SHP77 treated with DMSO at 0.1 percent for 48 hours (cell line): ENCODE data around the gene SULT1A3.
"Not testable (repeated sequence)": the region's sequence is repeated elsewhere in the genome, so short reads cannot be mapped to it uniquely, and the experiment has no call there.

ENCODE experiments used
- DNase-seq: peaks from one replicate; lab custom pipeline; 2025; lab: John Stamatoyannopoulos, UW

The SULT1A3 gene

DNA sequence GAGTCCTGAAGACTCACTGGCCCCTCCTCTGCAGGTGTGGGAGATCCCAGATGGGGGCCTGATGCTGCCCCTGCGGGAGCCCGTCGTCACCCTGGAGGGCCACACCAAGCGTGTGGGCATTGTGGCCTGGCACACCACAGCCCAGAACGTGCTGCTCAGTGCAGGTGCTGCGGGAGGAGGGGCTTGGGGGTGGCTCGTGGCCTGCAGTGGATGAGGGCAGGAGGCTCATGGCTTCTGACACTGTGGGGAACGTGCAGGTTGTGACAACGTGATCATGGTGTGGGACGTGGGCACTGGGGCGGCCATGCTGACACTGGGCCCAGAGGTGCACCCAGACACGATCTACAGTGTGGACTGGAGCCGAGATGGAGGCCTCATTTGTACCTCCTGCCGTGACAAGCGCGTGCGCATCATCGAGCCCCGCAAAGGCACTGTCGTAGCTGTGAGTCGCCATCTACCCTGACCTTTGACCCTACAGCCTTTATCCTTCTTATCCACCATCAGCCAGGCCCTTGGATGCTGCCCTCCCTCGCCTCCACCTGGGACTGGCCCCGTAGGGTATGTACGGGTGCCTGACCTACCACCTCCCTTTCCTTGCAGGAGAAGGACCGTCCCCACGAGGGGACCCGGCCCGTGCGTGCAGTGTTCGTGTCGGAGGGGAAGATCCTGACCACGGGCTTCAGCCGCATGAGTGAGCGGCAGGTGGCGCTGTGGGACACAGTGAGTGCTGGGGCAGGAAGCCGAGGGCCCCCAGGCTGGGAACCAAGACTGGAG is 12.1 kb upstream of the SULT1A3 start:
- no peak for DNase-seq

DNA sequence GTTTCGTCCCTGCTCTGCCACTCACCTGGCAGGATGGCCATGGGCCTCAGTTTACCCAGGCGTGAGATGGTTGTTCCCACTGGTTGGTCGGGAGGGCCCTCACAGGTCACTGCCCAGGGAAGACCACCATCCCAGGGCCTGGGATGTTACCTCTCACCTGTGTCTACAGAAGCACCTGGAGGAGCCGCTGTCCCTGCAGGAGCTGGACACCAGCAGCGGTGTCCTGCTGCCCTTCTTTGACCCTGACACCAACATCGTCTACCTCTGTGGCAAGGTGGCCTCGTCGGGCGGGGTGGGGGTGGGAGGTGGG is 11.5 kb upstream of the SULT1A3 start:
- no peak for DNase-seq

DNA sequence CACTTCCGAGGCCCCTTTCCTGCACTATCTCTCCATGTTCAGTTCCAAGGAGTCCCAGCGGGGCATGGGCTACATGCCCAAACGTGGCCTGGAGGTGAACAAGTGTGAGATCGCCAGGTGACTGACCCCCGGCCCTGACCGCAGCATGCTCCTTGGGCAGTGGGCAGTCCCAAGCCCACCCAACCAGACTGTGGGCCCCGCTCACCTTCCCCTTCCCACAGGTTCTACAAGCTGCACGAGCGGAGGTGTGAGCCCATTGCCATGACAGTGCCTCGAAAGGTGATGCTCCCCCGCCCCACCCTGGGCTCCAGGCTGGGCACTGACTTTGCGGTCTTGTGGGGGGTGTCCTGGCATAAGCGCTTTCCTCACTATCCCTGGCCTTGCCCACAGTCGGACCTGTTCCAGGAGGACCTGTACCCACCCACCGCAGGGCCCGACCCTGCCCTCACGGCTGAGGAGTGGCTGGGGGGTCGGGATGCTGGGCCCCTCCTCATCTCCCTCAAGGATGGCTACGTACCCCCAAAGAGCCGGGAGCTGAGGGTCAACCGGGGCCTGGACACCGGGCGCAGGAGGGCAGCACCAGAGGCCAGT is 11.0 kb upstream of the SULT1A3 start:
- DNase-seq, result no peak

DNA sequence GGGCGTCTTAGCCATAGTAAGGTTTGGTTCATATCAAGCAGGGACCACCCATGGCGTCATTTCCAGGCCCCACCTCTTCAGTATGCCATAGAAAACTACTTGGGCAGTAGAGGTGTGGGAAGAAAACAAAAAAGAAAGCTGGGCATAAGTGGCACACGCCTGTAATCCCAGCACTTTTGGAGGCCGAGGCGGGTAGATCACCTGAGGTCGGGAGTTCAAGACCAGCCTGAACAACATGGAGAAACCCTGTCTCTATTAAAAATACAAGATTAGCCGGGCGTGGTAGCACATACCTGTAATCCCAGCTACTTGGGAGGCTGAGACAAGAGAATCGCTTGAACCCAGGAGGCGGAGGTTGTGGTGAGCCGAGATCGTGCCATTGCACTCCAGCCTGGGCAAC is 7.9 kb upstream of the SULT1A3 start:
- DNase-seq, result not testable (repeated sequence)

DNA sequence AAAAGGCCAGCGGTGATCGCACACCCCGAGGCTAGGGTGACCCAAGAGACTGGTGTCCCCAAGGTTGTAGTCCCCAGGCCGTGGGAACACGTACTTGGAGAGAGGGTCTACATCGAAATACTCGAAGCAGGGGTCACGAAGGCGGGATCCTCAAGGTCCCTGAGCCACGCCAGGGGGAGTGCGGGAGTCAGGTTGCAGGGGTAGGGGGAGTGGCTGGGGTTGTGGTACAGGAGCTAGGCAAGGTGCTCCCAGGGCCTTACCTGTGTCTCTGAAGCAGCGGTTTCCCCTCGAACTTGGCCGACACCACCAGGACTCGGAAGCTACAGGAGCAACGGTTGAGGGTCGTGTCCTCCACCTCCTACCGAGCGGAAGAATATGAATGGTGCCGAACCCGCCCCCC is 6.0 kb upstream of the SULT1A3 start:
- DNase-seq, result not testable (repeated sequence)

DNA sequence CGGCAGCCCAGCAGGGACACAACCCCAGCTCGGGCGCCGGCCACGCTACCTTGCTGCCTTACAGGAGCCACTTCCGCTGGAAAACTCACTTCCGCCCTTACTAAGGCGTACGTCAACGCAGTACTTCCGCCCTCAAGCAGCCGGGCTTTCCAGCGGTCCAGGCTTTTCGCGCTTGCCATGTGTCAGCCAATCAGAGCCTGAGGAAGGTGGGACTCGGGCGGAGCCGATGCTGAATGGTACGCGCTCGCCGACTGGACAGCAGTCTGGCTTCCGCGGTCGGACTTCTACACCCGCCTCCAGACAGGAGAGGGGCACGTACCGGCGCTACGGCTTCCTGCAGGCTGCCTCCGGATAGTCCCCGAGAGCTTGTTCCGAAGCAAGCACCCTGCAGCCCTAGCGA is 5.4 kb upstream of the SULT1A3 start, which contains the start of the genes BOLA2B and SLX1A:
Gene BOLA2B, minus strand, starts transcription at position 52 of the 400 bp plus-strand sequence. CDS start 71 bp downstream, outside the sequence.
Gene SLX1A, plus strand, starts transcription at position 261 of the 400 bp plus-strand sequence. CDS start 210 bp downstream, outside the sequence.
- not testable (repeated sequence) for DNase-seq

DNA sequence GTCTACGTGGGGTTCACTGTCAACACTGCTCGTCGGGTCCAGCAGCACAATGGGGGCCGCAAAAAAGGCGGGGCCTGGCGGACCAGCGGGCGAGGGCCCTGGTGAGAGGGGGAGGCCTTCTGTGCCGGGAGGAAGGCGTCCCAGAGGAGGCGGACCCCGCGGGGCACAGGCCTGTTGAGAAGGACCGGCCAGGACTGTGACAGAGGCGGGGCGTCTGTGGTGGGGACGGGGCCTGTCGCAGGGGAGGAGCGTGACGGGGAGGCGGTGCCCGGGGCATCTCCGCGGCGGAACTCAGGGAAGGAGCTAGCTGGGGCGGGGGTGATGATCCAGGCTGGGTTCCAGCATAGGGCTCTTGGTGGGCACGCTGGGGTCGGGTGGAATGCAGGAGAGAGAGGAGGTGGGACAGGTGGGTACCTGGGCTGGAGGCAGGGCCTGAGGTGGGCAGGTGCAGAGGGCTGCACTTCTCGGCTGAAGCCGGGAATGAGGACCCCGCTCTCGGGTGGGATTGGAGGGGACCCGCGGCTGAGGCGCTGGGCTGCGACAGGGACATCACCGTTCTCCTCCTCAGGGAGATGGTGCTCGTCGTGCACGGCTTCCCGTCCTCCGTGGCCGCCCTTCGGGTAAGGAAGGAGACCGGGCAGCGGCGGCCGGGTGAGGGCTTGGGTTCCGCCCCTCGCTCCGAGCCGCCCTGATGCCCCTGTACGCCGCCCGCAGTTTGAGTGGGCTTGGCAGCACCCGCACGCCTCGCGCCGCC is 4.7 kb upstream of the SULT1A3 start:
- not testable (repeated sequence) for DNase-seq

DNA sequence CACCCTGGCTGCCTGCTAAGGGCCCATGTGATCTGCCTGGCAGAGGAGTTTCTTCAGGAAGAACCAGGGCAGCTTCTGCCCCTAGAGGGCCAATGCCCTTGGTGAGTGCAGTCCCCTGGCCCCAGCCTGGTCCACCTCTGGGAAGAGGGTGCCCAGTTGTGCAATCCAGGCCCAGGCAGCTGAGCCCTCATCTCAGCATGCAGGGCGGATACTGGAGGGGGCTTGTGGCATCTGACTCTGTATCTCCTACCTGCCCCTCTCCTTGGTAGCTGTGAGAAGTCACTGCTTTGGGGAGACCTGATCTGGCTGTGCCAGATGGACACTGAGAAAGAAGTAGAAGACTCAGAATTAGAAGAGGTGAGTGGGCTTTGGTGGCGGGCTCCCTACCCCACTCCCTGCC is 2.1 kb upstream of the SULT1A3 start:
- not testable (repeated sequence) for DNase-seq

DNA sequence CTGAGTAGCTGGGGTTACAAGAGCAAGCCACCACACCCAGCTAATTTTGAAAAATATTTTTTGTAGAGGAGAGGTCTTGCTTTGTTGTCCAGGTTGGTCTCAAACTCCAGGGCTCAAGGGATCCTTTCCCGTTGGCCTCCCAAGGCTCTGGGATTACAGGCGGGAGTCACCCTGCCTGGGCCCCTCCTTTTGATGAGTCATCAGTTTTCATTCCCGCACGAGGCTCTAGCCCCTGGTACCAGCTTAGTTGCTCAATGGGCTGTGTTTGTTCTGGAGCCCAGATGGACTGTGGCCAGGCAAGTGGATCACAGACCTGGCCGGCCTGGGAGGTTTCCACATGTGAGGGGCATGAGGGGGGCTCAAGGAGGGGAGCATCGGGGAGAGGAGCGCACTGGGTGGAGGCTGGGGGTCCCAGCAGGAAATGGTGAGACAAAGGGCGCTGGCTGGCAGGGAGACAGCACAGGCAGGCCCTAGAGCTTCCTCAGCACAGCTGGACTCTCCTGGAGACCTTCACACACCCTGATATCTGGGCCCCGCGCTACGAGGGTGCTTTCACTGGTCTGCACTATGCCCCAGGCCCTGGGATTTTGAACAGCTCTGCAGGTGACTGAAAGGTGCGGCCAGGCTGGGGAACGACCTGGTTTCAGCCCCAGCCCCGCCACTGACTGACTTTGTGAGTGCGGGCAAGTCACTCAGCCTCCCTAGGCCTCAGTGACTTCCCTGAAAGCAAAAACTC is 721 bp downstream of the SULT1A3 start:
- not testable (repeated sequence) for DNase-seq

DNA sequence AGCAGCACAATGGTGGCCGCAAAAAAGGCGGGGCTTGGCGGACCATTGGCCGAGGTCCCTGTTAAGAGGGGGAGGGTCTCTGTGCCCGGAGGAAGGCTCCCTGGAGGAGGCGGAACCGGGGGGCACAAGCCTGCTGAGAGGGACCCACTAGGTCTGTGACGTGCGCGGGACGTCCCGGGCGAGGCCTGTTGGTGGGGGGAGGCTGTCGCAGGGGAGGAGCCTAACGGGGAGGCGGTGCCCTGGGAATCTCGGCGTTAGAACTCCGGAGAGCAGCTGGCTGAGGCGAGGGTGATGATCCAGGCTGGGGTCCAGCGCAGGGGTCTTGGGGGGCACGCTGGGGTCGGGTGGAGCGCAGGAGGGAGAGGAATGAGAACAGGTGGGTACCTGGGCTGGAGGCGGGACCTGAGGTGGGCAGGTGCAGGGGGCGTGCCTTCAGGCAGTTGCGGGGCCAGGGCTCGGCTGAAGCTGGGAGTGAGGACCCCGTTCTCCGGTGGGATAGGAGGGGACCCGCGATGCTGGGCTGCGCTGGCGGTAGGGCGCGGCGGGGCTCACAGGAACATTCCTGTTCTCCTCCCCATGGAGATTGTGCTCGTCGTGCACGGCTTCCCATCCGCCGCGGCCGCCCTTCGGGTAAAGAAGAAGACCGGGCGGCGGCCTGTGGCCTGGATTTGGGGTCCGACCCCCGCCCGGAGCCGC is 6.6 kb downstream of the SULT1A3 start:
- not testable (repeated sequence) for DNase-seq

DNA sequence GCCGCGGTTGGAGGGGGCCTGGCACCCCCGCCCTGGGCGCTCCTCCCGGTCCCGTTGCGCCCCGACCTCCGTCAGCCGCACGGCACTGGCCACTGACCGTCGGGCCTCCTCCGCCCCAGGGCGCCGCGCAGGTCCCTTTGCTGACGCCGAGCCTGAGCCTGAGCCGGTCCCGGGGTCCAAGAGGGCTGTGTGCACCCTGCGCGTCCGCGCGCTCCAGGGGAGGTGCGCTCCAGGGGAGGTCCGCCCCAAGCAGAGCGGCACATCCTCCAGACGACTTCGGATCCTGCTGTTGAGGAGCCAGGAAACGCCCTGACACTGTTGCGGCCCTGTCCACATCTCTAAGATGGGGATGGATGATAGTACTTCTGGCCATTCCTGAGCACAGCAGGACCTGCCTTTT is 7.2 kb downstream of the SULT1A3 start:
- DNase-seq, result not testable (repeated sequence)

DNA sequence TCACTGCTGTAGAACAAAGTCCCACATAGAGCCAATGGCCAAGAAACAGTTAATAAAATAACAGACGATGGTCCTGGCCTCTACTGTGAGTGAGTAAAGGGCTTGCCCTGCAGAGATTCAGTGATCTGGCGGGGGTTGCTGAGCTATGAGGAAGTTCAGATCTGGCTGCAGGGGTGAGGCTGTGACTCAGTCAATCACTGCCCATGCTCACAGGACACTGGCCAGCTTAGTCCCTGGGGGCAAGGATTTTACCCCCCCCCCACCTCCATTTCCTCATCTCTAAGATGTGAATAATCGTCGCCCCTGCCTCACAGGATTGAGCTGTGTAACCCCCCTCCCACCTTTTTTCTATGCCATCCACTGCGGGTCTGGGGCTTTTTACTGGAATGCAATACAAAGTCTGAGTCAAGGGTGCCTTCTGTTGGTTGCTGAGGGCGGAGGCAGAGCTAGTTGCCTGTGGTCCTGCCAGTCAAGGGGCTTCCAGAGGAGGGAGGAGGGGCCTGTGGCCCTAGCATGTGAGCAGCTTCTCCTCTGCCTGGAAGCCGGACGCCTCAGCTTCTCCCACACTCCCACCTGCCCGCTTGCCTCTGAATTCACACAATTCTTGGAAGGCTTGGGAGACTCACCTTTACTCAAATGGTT is 8.1 kb downstream of the SULT1A3 start:
- DNase-seq, result not testable (repeated sequence)

DNA sequence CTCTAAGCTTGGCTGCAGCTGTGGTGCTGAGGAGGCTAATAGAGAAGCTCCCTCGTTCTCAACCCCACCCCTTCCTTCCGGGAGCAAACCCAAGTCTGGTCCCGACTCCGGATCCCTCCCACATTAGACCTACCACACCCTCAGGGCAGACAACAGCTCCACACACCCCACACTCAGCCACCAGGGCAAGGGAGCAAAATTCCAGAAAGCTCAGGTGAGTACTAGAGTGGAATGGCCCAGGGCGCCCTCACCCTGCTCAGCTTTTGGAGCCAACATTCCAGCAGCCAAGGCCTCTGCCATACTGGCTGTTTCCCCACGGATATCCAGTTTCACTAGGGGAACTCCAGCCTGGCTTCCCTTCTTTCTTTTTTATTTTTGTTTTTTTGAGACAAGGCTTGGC is 10.0 kb downstream of the SULT1A3 start:
- not testable (repeated sequence) for DNase-seq

DNA sequence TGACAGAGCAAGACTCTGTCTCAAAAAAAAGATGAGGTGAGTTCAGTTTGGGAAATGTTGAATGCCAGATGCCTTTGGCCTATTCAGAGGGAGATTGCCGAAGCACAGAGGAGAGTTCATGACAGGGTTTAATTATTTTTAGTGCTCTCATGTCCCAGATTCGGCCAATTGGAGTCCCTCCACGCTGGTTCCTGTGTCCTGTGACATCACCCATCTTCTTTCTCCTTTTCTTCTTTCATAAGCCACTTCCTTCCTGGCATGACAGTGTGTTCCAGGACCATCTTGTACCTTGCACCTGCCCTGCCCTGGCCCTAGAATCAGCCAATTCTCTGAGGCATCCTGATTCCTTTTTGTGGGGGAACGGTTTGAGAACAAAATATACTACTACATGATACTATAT is 12.4 kb downstream of the SULT1A3 start:
- DNase-seq, result not testable (repeated sequence)

DNA sequence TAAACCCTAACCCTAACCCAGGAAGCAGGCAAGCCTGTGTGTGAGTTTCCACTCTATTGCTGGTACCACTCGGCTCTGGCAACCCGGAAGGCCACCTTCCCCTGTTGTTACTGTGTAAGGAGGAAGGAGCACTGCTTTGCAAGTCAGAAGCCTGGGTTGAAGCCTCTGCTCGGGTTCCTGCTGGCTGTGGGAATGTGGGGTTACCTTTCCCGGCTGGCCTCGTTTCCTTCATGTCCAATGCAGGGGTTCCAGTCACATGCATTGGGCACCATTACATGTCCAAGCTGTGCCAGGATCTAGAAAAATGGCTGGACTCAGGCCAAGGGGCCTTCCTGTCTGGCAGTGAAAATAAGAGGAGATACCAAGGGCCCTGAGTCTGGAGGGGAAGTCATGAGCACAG is 18.0 kb downstream of the SULT1A3 start:
- DNase-seq, result not testable (repeated sequence)

DNA sequence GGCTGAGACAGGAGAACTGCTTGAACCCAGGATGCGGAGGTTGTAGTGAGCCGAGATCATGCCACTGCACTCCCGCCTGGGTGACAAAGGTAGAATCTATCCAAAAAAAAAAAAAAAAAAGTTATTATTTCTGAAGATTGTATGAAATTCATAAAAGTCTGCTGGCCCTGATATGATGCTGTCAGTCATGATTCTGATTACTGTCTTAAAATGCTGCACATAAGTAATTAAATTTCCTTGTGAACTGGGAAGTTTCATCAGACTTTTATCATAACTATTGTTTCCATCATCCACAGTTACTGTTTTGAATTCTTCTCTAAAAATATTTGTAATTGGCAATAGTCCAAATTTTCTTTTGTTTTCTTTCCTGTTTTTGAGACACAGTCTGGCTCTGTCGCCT is 49.3 kb downstream of the SULT1A3 start, which contains the start of gene NPIPB13:
Gene NPIPB13, minus strand, starts transcription at position 101 of the 400 bp plus-strand sequence. CDS start 2,906 bp downstream, outside the sequence.
- not testable (repeated sequence) for DNase-seq
